Measurements from ENCODE around the gene SRRM1. TPM values are rescaled to one million over a fixed set of nuclear protein-coding genes. Genes with fewer than 3 reads are reported as not detected.

SRRM1 gene
- total RNA-seq, 1 experiment from 2014 or later: 228 TPM

GRCh38 chr1:24693827-24694379, 50.8 kb downstream of the SRRM1 start:
- H3K27me3 Mint-ChIP-seq (ENCODE audit: low read depth): no peaks in the 10 kb centered on the region; the same call in 1 of the 2 replicates
- CTCF ChIA-PET: interaction anchor here (0.7 to 0.8 kb wide), 2 partner anchors 137 to 141 kb away, joined by 3 to 4 read pairs; no protein-coding TSS in a partner anchor
- H3K4me1 Mint-ChIP-seq: peaks cover 13% of the 10 kb centered on the region; the same call in 1 of the 2 replicates
- ATAC-seq (no peak), DNase-seq (ENCODE audit: low spot score) (no peak)
- POLR2A ChIA-PET: no interaction called here
- no peak overlapping the region for H3K4me3 Mint-ChIP-seq
- H3K36me3 Mint-ChIP-seq: peaks cover 10% of the 10 kb centered on the region
- peak overlapping the region; percentile 4 for H3K27ac Mint-ChIP-seq
- no peak for TF ChIP-seq MXD4 (CRISPR knock-in tag; IDR thresholded peaks at IDR 0.05; ENCODE audit: borderline replicate concordance)
- no peak for TF ChIP-seq FOXJ3 (CRISPR knock-in tag; IDR thresholded peaks at IDR 0.05; ENCODE audit: borderline replicate concordance)
- no peak for TF ChIP-seq NFATC4 (CRISPR knock-in tag; IDR thresholded peaks at IDR 0.05)
- no peak for TF ChIP-seq JAZF1 (CRISPR knock-in tag; IDR thresholded peaks at IDR 0.05)
- no peak for TF ChIP-seq ZNF317 (CRISPR knock-in tag; IDR thresholded peaks at IDR 0.05; ENCODE audit: borderline replicate concordance, low read depth)
- TF ChIP-seq ZNF232 (CRISPR knock-in tag; IDR thresholded peaks at IDR 0.05): no peak
- TF ChIP-seq ZNF671 (CRISPR knock-in tag; IDR thresholded peaks at IDR 0.05): no peak
- no peak for TF ChIP-seq SMAD3 (CRISPR knock-in tag; IDR thresholded peaks at IDR 0.05; ENCODE audit: borderline replicate concordance)
- no peak for TF ChIP-seq NFYB (CRISPR knock-in tag; conservative IDR thresholded peaks at IDR 0.05; ENCODE audit: low read depth)
- TF ChIP-seq, protein P1, sequence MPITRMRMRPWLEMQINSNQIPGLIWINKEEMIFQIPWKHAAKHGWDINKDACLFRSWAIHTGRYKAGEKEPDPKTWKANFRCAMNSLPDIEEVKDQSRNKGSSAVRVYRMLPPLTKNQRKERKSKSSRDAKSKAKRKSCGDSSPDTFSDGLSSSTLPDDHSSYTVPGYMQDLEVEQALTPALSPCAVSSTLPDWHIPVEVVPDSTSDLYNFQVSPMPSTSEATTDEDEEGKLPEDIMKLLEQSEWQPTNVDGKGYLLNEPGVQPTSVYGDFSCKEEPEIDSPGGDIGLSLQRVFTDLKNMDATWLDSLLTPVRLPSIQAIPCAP (CRISPR knock-in tag; IDR thresholded peaks at IDR 0.05): no peak
- TF ChIP-seq, protein P2, sequence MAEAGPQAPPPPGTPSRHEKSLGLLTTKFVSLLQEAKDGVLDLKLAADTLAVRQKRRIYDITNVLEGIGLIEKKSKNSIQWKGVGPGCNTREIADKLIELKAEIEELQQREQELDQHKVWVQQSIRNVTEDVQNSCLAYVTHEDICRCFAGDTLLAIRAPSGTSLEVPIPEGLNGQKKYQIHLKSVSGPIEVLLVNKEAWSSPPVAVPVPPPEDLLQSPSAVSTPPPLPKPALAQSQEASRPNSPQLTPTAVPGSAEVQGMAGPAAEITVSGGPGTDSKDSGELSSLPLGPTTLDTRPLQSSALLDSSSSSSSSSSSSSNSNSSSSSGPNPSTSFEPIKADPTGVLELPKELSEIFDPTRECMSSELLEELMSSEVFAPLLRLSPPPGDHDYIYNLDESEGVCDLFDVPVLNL (CRISPR knock-in tag; IDR thresholded peaks at IDR 0.05; ENCODE audit: borderline replicate concordance, low read depth): no peak
- TF ChIP-seq ZNF423 (CRISPR knock-in tag; IDR thresholded peaks at IDR 0.05): no peak
- TF ChIP-seq FOXP1 (CRISPR knock-in tag; IDR thresholded peaks at IDR 0.05; ENCODE audit: borderline replicate concordance): no peak
- TF ChIP-seq AFF4 (CRISPR knock-in tag; IDR thresholded peaks at IDR 0.05; ENCODE audit: borderline replicate concordance): no peak
- no peak for TF ChIP-seq HMGA2 (CRISPR knock-in tag; IDR thresholded peaks at IDR 0.05)
- no peak for TF ChIP-seq ZNF416 (CRISPR knock-in tag; IDR thresholded peaks at IDR 0.05)
- no peak for TF ChIP-seq TEAD4 (CRISPR knock-in tag; IDR thresholded peaks at IDR 0.05)
- peaks cover 15% of the 10 kb centered on the region for H3K9me3 Mint-ChIP-seq

- no peaks in the 10 kb centered on the region; the same call in 1 of the 2 replicates for H3K27me3 Mint-ChIP-seq (ENCODE audit: low read depth)
- DNase-seq (ENCODE audit: low spot score) (no peak), ATAC-seq (no peak)
- POLR2A ChIA-PET: no interaction called here
- peaks cover 10% of the 10 kb centered on the region for H3K36me3 Mint-ChIP-seq
- no peak overlapping the region for H3K4me3 Mint-ChIP-seq
- H3K27ac Mint-ChIP-seq: peak overlapping the region; percentile 4
- H3K4me1 Mint-ChIP-seq: peaks cover 10% of the 10 kb centered on the region
- H3K9me3 Mint-ChIP-seq: peaks cover 15% of the 10 kb centered on the region
- CTCF ChIA-PET: interaction anchor here (0.7 to 0.8 kb wide), 2 partner anchors 136 to 140 kb away, joined by 3 to 4 read pairs; no protein-coding TSS in a partner anchor
- TF ChIP-seq SMAD3 (CRISPR knock-in tag; IDR thresholded peaks at IDR 0.05; ENCODE audit: borderline replicate concordance) (no peak), SOX15 (CRISPR knock-in tag; IDR thresholded peaks at IDR 0.05) (no peak), CBFB (CRISPR knock-in tag; IDR thresholded peaks at IDR 0.05; ENCODE audit: low read depth) (no peak), ZSCAN18 (CRISPR knock-in tag; IDR thresholded peaks at IDR 0.05) (no peak)
- TF ChIP-seq, protein P3, sequence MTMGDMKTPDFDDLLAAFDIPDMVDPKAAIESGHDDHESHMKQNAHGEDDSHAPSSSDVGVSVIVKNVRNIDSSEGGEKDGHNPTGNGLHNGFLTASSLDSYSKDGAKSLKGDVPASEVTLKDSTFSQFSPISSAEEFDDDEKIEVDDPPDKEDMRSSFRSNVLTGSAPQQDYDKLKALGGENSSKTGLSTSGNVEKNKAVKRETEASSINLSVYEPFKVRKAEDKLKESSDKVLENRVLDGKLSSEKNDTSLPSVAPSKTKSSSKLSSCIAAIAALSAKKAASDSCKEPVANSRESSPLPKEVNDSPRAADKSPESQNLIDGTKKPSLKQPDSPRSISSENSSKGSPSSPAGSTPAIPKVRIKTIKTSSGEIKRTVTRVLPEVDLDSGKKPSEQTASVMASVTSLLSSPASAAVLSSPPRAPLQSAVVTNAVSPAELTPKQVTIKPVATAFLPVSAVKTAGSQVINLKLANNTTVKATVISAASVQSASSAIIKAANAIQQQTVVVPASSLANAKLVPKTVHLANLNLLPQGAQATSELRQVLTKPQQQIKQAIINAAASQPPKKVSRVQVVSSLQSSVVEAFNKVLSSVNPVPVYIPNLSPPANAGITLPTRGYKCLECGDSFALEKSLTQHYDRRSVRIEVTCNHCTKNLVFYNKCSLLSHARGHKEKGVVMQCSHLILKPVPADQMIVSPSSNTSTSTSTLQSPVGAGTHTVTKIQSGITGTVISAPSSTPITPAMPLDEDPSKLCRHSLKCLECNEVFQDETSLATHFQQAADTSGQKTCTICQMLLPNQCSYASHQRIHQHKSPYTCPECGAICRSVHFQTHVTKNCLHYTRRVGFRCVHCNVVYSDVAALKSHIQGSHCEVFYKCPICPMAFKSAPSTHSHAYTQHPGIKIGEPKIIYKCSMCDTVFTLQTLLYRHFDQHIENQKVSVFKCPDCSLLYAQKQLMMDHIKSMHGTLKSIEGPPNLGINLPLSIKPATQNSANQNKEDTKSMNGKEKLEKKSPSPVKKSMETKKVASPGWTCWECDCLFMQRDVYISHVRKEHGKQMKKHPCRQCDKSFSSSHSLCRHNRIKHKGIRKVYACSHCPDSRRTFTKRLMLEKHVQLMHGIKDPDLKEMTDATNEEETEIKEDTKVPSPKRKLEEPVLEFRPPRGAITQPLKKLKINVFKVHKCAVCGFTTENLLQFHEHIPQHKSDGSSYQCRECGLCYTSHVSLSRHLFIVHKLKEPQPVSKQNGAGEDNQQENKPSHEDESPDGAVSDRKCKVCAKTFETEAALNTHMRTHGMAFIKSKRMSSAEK (CRISPR knock-in tag; IDR thresholded peaks at IDR 0.05; ENCODE audit: borderline replicate concordance): no peak
- TF ChIP-seq, protein P2 (CRISPR knock-in tag; IDR thresholded peaks at IDR 0.05; ENCODE audit: borderline replicate concordance, low read depth): no peak
These were observed 51.3 kb downstream of the SRRM1 start for GRCh38 chr1:24694380-24694843.

All from WTC11 (cell line).